Ishikawa (cell line): ENCODE measurements around the gene RYR1.

Experiments used
- CEBPB ChIP-seq: IDR thresholded peaks from 2 replicates; pipeline ENCODE4 v1.6.1; 2012
- CREB1 ChIP-seq: IDR thresholded peaks from 2 replicates; pipeline ENCODE4 v1.6.1; 2012; ENCODE audit warnings: low read depth
- EGR1 ChIP-seq: IDR thresholded peaks from 2 replicates; pipeline ENCODE4 v1.6.1; 2012
- EP300 ChIP-seq: IDR thresholded peaks from 2 replicates; pipeline ENCODE4 v1.6.1; 2012; ENCODE audit warnings: borderline replicate concordance
- MAX ChIP-seq: IDR thresholded peaks from 2 replicates; pipeline ENCODE4 v1.6.1; 2012
- RAD21 ChIP-seq: IDR thresholded peaks from 2 replicates; pipeline ENCODE4 v1.6.1; 2012; ENCODE audit warnings: low read depth
- TAF1 ChIP-seq: IDR thresholded peaks from 2 replicates; pipeline ENCODE4 v1.6.1; 2012; ENCODE audit warnings: low read depth, mild to moderate bottlenecking
- USF1 ChIP-seq: IDR thresholded peaks from 2 replicates; pipeline ENCODE4 v1.6.1; 2012
- YY1 ChIP-seq: IDR thresholded peaks from 2 replicates; pipeline ENCODE4 v1.6.1; 2012; ENCODE audit warnings: low read depth
- ZBTB7A ChIP-seq: IDR thresholded peaks from 2 replicates; pipeline ENCODE4 v1.6.1; 2012; ENCODE audit warnings: low read depth
- TF ChIP-seq, protein P1 (sequence below): IDR thresholded peaks from 2 replicates; pipeline ENCODE4 v1.6.1; 2012; ENCODE audit warnings: low read depth, mild to moderate bottlenecking

DNA sequence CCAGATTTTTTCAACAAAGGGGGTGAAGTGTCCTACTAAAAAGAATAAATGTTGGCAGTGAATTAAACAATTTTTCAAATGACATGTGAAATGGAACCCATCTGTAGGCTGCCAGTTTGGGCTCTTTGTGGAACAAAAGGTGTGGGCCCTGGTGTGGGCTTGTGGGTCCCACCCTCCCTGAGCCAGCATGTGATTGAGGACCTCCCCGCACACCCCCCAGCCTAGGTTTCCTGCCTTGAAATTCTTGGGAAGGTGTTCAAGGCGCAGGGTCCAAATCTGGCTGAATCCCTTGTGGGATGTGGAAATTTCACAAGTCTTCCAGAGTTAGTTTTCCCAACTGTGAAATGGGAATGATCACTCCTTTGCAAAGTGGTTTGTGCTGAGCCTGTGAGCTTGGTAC is 49.7 kb upstream of the RYR1 start:
- TF ChIP-seq TAF1 = no peak
- no peak for TF ChIP-seq CEBPB
- no peak for TF ChIP-seq EP300
- no peak for TF ChIP-seq MAX
- TF ChIP-seq, protein P1, sequence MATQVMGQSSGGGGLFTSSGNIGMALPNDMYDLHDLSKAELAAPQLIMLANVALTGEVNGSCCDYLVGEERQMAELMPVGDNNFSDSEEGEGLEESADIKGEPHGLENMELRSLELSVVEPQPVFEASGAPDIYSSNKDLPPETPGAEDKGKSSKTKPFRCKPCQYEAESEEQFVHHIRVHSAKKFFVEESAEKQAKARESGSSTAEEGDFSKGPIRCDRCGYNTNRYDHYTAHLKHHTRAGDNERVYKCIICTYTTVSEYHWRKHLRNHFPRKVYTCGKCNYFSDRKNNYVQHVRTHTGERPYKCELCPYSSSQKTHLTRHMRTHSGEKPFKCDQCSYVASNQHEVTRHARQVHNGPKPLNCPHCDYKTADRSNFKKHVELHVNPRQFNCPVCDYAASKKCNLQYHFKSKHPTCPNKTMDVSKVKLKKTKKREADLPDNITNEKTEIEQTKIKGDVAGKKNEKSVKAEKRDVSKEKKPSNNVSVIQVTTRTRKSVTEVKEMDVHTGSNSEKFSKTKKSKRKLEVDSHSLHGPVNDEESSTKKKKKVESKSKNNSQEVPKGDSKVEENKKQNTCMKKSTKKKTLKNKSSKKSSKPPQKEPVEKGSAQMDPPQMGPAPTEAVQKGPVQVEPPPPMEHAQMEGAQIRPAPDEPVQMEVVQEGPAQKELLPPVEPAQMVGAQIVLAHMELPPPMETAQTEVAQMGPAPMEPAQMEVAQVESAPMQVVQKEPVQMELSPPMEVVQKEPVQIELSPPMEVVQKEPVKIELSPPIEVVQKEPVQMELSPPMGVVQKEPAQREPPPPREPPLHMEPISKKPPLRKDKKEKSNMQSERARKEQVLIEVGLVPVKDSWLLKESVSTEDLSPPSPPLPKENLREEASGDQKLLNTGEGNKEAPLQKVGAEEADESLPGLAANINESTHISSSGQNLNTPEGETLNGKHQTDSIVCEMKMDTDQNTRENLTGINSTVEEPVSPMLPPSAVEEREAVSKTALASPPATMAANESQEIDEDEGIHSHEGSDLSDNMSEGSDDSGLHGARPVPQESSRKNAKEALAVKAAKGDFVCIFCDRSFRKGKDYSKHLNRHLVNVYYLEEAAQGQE = no peak
- TF ChIP-seq USF1 = no peak
- TF ChIP-seq RAD21 = no peak
- TF ChIP-seq YY1 = no peak
- no peak for TF ChIP-seq CREB1
- no peak for TF ChIP-seq ZBTB7A
- TF ChIP-seq EGR1 = no peak
